GM19238 (cell line): ENCODE results near the gene ATG13.

Experiments
- DNase-seq: peaks from one replicate; pipeline ENCODE4 v3.0.0; 2011; ENCODE audit warnings: low spot score; ENCODE audit not compliant: insufficient read length

The ATG13 gene

GRCh38 chr11:46674463-46675287 lies 57.3 kb downstream of the ATG13 start:
- DNase-seq = no peak

GRCh38 chr11:46675288-46675851 lies 58.0 kb downstream of the ATG13 start:
- DNase-seq = no peak

GRCh38 chr11:46675949-46676348 lies 58.6 kb downstream of the ATG13 start:
- DNase-seq = no peak

GRCh38 chr11:46676436-46677158 lies 59.2 kb downstream of the ATG13 start:
- no peak for DNase-seq

GRCh38 chr11:46677169-46677568 lies 59.8 kb downstream of the ATG13 start:
- DNase-seq = no peak

GRCh38 chr11:46677991-46678740 lies 60.8 kb downstream of the ATG13 start:
- DNase-seq = no peak

GRCh38 chr11:46678741-46679130 lies 61.4 kb downstream of the ATG13 start:
- DNase-seq = no peak

- no peak for DNase-seq
Observed at GRCh38 chr11:46679241-46680163, 62.1 kb downstream of the ATG13 start.

- no peak for DNase-seq
Observed at GRCh38 chr11:46680164-46680760, 62.9 kb downstream of the ATG13 start.

GRCh38 chr11:46680815-46681214 lies 63.5 kb downstream of the ATG13 start:
- DNase-seq = no peak

GRCh38 chr11:46681814-46682213 lies 64.5 kb downstream of the ATG13 start:
- no peak for DNase-seq

- DNase-seq = no peak
Observed at GRCh38 chr11:46682773-46683752, 65.7 kb downstream of the ATG13 start.

- no peak for DNase-seq
Observed at GRCh38 chr11:46684367-46684766, 67.0 kb downstream of the ATG13 start.

GRCh38 chr11:46686886-46687795 lies 69.8 kb downstream of the ATG13 start:
- no peak for DNase-seq

- DNase-seq = no peak
Observed at GRCh38 chr11:46690702-46691101, 73.3 kb downstream of the ATG13 start.

- no peak for DNase-seq
Observed at GRCh38 chr11:46692450-46692849, 75.1 kb downstream of the ATG13 start.

- DNase-seq = no peak
Observed at GRCh38 chr11:46693597-46694012, 76.3 kb downstream of the ATG13 start.

GRCh38 chr11:46694072-46694471 lies 76.7 kb downstream of the ATG13 start:
- no peak for DNase-seq
